GM19468 (cell line): ENCODE data around the gene RALB.
"Not testable (repeated sequence)": the region's sequence is repeated elsewhere in the genome, so short reads cannot be mapped to it uniquely, and the experiment has no call there.

Experiments
- ATAC-seq: cut with Tn5 transposase; IDR thresholded peaks from one replicate; pipeline ENCODE4 v1.9.1; 2021; ENCODE audit warnings: mild to moderate bottlenecking, moderate library complexity, moderate number of reproducible peaks; ENCODE audit not compliant: unreplicated experiment; ENCODE audit errors: extremely low read depth

RALB gene

GRCh38 chr2:120313695-120314615 is 61.3 kb downstream of the RALB start:
- ATAC-seq = no peak

DNA sequence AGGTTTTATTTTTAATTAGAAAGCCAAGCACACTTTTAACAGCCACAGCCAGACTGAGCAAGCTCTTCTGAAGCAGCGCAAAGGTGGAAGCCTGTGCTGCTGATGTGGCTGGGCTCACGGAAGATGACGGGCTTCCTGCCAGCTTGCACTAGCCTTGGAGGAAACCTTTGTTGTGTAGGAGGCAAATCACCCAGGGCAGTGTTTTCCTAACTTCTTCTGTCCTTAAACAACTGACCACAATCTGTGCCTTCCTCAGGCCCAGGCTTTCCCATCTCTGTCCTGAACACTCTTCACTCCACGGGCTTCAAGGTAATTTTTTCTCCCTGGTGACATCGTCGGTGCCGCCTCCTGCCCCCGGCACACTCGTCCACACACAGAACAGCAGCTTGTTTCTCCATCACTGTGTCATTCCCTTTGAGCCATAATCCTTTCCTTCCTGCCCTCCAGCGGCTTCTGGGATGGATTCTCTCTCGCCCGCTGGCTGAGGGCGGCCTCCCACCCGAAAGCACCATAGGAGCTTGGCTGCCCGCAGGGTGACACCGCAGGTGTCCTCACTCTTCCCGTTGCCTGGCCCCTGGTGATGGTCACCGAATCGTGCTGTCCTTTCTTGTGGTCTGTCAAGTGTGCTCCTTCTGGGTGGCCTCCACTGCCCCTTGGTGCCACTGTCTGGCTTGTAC is 62.2 kb downstream of the RALB start:
- ATAC-seq = no peak

GRCh38 chr2:120315367-120316033 is 62.8 kb downstream of the RALB start:
- no peak for ATAC-seq

GRCh38 chr2:120316071-120316470 is 63.4 kb downstream of the RALB start:
- no peak for ATAC-seq

- no peak for ATAC-seq
These were observed 64.0 kb downstream of the RALB start for GRCh38 chr2:120316528-120317179.

DNA sequence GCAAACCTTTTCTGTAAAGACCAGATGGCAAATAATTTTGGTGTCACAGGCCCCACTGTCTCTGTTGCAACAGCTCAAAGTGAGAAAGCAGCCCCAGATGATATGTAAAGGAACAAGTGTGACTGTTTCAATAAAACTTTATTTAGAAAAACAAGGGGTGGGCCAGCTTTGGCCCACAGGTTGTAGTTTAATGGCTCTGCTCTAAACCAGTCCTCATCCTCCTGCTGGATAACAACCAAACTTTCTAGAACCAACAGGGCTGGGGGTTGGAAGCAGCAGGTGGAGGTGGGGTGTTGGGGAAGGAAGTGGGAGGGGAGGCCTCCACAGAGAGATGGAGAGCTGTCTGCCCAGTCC is 64.5 kb downstream of the RALB start:
- no peak for ATAC-seq

GRCh38 chr2:120317916-120318315 is 65.3 kb downstream of the RALB start:
- no peak for ATAC-seq

- ATAC-seq = no peak
These were observed 66.0 kb downstream of the RALB start for GRCh38 chr2:120318626-120319025.

- no peak for ATAC-seq
These were observed 66.5 kb downstream of the RALB start for GRCh38 chr2:120319123-120319522.

- no peak for ATAC-seq
These were observed 67.2 kb downstream of the RALB start for GRCh38 chr2:120319686-120320317.

DNA sequence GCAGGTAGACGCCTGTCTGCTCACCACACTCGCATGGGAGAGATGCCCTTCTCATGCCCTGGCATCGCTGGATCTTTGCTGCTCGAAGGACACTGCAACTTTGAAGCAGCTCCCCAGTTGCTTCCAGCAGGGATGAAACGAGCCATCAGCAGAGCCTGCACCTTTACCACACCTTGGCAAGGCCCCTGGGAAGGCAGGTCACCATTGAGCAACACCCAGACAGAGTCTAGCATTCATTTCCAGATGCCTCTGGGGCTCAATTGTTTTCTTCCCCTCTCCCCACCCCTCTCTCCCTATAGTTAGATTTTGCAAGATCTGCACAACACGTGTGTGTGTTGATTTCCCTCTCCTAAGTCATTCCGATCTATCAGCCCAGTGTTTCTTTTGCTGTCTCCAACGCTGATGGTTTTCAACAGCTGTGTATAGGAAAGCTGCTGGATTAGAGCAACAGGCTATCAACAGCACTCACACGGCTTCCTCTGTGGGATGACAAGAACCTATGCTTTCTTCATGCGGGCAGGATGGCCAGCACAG is 67.7 kb downstream of the RALB start:
- no peak for ATAC-seq

GRCh38 chr2:120320887-120321556 is 68.4 kb downstream of the RALB start:
- not testable (repeated sequence) for ATAC-seq

DNA sequence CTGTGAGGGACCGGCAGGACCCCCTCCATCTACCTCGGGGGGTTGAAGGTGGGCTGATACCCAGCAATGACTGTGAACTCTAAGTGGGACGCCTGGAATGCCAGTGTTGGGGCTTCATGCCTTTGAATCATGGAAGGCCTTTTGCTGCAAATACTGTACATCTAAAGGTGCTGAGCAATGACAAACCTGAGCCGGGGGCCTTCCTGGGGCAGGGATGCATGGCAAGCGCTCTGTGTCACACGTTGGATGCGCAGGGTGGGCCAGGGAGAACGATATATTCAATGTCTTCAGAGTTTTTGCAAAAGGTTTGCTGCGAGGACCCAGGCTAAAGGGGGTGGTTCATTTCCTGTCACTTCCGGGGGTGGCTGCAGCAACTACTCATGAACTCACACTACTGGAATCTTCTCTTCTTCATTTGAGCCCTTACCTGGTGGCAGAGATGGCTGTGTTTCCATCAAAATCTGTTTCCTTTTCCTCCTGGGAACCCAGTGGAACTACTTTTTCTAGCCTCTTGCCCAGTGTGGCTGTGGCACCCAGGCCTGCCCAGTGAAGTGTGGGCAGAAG is 69.2 kb downstream of the RALB start:
- no peak for ATAC-seq

DNA sequence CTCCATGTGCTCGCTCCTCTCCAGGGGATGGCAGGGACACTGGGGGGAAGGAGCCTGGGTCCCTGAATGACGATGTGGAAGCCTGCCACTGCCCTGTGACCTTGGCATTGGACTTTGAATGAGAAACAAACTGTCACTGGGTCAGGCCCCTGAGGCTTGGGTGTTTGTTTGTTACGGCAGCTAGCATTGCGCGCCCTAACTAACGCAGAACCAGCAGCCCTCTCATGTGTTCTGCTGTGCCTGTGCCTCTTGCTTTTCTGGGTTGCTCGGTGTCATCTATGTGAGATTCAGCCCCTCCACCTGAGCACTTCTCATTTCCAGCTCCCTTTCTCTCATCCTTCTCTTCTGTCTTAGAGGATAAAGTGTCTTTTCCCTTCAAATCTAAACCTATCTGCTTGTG is 69.7 kb downstream of the RALB start:
- no peak for ATAC-seq

- ATAC-seq = no peak
These were observed 70.6 kb downstream of the RALB start for GRCh38 chr2:120323214-120323613.

GRCh38 chr2:120323807-120324399 is 71.3 kb downstream of the RALB start:
- no peak for ATAC-seq

- no peak for ATAC-seq
These were observed 72.3 kb downstream of the RALB start for GRCh38 chr2:120324933-120325332.

DNA sequence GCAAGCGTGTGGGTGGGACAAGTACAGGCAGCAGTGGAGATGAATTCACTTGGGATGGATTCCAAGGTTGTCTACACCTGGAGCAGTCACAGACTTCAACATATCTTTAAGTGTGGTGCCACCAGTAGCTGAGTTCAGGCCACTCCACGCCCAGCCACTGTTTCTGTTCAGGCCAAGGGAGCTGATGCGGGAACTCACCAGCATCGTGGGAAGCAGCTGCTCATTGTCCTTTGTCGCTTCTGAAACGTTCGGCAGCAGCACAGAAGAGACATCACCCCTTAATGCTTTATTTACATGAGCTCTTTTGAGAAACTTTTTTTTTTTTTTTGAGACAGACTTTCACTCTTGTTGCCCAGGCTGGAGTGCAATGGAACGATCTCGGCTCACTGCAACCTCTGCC is 73.4 kb downstream of the RALB start:
- no peak for ATAC-seq
